Vagina (tissue), 2 donors: ENCODE results near the gene MAP4K4.
"Not testable (repeated sequence)": the region's sequence is repeated elsewhere in the genome, so short reads cannot be mapped to it uniquely, and the experiment has no call there.

Experiments used
- POLR2A ChIP-seq, 2 donors: fragments of 450-650 bp; IDR thresholded peaks; one replicate each; pipeline ENCODE4 v1.6.1; 2017; ENCODE audit warnings: antibody characterized with exemption in 2 of 2, mild to moderate bottlenecking in 2 of 2, moderate library complexity in 2 of 2
- TF ChIP-seq, protein P1 (sequence below), 3 experiments: fragments of 450-650 bp in 2 of 3; fragments of 200-600 bp in 1 of 3; sonication (generic) in 1 of 3; IDR thresholded peaks; one replicate each; pipeline ENCODE4 v1.5.1; 2017 to 2019; ENCODE audit warnings: antibody characterized with exemption in 3 of 3, mild to moderate bottlenecking in 2 of 3, moderate library complexity in 2 of 3

DNA sequence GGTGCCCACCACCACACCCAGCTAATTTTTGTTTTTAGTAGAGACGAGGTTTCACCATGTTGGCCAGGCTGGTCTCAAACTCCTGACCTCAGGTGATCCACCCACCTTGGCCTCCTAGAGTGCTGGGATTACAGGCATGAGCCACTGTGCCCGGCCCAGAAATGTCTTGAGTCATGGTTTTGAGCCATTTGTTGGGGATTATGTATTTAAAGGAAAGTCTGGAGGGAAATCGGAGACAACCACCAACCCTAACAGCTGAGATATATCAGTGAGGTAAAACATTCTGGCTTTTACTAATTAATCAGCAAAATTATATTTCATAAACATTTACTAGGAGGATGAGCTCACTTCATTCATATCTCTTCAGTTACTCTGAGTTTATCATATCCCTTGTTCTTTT is 72.2 kb downstream of the MAP4K4 start:
- TF ChIP-seq, protein P1, sequence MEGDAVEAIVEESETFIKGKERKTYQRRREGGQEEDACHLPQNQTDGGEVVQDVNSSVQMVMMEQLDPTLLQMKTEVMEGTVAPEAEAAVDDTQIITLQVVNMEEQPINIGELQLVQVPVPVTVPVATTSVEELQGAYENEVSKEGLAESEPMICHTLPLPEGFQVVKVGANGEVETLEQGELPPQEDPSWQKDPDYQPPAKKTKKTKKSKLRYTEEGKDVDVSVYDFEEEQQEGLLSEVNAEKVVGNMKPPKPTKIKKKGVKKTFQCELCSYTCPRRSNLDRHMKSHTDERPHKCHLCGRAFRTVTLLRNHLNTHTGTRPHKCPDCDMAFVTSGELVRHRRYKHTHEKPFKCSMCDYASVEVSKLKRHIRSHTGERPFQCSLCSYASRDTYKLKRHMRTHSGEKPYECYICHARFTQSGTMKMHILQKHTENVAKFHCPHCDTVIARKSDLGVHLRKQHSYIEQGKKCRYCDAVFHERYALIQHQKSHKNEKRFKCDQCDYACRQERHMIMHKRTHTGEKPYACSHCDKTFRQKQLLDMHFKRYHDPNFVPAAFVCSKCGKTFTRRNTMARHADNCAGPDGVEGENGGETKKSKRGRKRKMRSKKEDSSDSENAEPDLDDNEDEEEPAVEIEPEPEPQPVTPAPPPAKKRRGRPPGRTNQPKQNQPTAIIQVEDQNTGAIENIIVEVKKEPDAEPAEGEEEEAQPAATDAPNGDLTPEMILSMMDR (IDR thresholded peaks at IDR 0.05), result not testable (repeated sequence)
- TF ChIP-seq POLR2A (IDR thresholded peaks at IDR 0.05), result not testable (repeated sequence)
